HCT116 (cell line): ENCODE data around the gene MAF. TPM values are rescaled to one million over a fixed set of nuclear protein-coding genes. Genes with fewer than 3 reads are reported as not detected.

ENCODE experiments used
- ATAC-seq: fragments of 200-7000 bp; cut with Tn5 transposase; 2 replicates; pipeline ENCODE4 v1.9.1; 2020; ENCODE audit warnings: mild to moderate bottlenecking, moderate library complexity
- BruUV-seq: library from RNA; stranded (reverse); fragments of 400-500 nt; replicated peaks from 2 replicates; lab custom pipeline; 2021; lab: Mats Ljungman, UMichigan
- CTCF ChIA-PET: fragments of 300-600 bp; sonication (Branson Sonifier 250); formaldehyde crosslinking; loops from one replicate; lab custom pipeline; 2021; ENCODE audit warnings: antibody characterized with exemption; lab: Charles Lee
- POLR2A ChIA-PET: fragments of 300-600, 350-600 bp; sonication (Branson Sonifier 250); formaldehyde crosslinking; loops from one replicate; lab custom pipeline; 2021; ENCODE audit warnings: antibody characterized with exemption; lab: Charles Lee
- RAD21 ChIA-PET, 2 experiments: fragments of 300-600 bp; sonication (Branson Sonifier 250); formaldehyde crosslinking; loops; one replicate each; lab custom pipeline; 2023; ENCODE audit warnings: low total read pairs in 2 of 2; ENCODE audit not compliant: uncharacterized antibody in 2 of 2, unreplicated experiment in 2 of 2, low non-redundant PET in 1 of 2; lab: Charles Lee
- DNase-seq: peaks from one replicate; pipeline ENCODE4 v3.0.0-alpha.2; 2010; ENCODE audit warnings: low read depth, low spot score
- H2AFZ ChIP-seq: fragments of 200-600 bp; shearing (Covaris generic), sonication (generic); 2 replicates; pipeline ENCODE4 v1.6.1; 2017; ENCODE audit warnings: low read depth, mixed run types, mixed read lengths, antibody characterized with exemption, low read length; ENCODE audit not compliant: poor library complexity, severe bottlenecking
- H3K27ac ChIP-seq: 2 replicates; pipeline ENCODE4 v1.5.1; 2012; ENCODE audit warnings: low read depth, low read length
- H3K27me3 ChIP-seq: fragments of 200-600 bp; sonication (generic); 2 replicates; pipeline ENCODE4 v1.6.1; 2016; ENCODE audit warnings: mixed run types, low read length, mixed read lengths; ENCODE audit not compliant: insufficient read depth
- H3K36me3 ChIP-seq, 2 experiments: fragments of 200-500 bp in 1 of 2; fragments of 200-600 bp in 1 of 2; sonication (Bioruptor generic) in 1 of 2; sonication (generic) in 1 of 2; 2 replicates each; pipeline versions ENCODE4 v1.5.1 to v1.6.1; 2014 to 2016; ENCODE audit warnings: low read length in 2 of 2, inconsistent platforms in 1 of 2, mixed read lengths in 1 of 2, mixed run types in 1 of 2; ENCODE audit not compliant: insufficient read depth in 2 of 2, control insufficient read depth in 1 of 2
- H3K4me1 ChIP-seq, 2 experiments: fragments of 200-600 bp in 1 of 2; sonication (generic) in 1 of 2; 2 replicates each; pipeline versions ENCODE4 v1.5.1 to v1.6.1; 2012 to 2017; ENCODE audit warnings: low read length in 2 of 2, inconsistent platforms in 1 of 2, mild to moderate bottlenecking in 1 of 2, mixed read lengths in 1 of 2, mixed run types in 1 of 2, moderate library complexity in 1 of 2; ENCODE audit not compliant: insufficient read depth in 2 of 2, control insufficient read depth in 1 of 2
- H3K4me2 ChIP-seq: fragments of 200-600 bp; sonication (generic); 2 replicates; pipeline ENCODE4 v1.6.1; 2017; ENCODE audit warnings: mixed run types, low read length, mixed read lengths
- H3K4me3 ChIP-seq, 2 experiments: fragments of 200-600 bp in 1 of 2; sonication (generic) in 1 of 2; replicated peaks in 1 of 2; 2 replicates each; pipeline ENCODE4 v1.5.1; 2011 to 2016; ENCODE audit warnings: low read length in 2 of 2, control low read depth in 1 of 2, low read depth in 1 of 2, mild to moderate bottlenecking in 1 of 2, mixed read lengths in 1 of 2, mixed run types in 1 of 2
- H3K79me2 ChIP-seq: fragments of 200-600 bp; sonication (generic); 2 replicates; pipeline ENCODE4 v1.6.1; 2017; ENCODE audit warnings: mild to moderate bottlenecking, mixed run types, low read length, moderate library complexity, mixed read lengths; ENCODE audit not compliant: insufficient read depth
- H3K9ac ChIP-seq: fragments of 200-600 bp; sonication (generic); 2 replicates; pipeline ENCODE4 v1.6.1; 2016; ENCODE audit warnings: low read length, mixed read lengths
- H3K9me2 ChIP-seq: fragments of 200-600 bp; sonication (generic), shearing (Covaris generic); 2 replicates; pipeline ENCODE4 v1.6.1; 2017; ENCODE audit warnings: mixed run types, mild to moderate bottlenecking, moderate library complexity; ENCODE audit not compliant: insufficient read depth
- H3K9me3 ChIP-seq, 2 experiments: fragments of 200-500 bp in 1 of 2; fragments of 200-600 bp in 1 of 2; sonication (Bioruptor generic) in 1 of 2; sonication (generic) in 1 of 2; 2 replicates each; pipeline ENCODE4 v1.6.1; 2014 to 2017; ENCODE audit warnings: low read length in 2 of 2, mixed read lengths in 2 of 2, inconsistent platforms in 1 of 2, low read depth in 1 of 2, mild to moderate bottlenecking in 1 of 2, mixed run types in 1 of 2, moderate library complexity in 1 of 2; ENCODE audit not compliant: control insufficient read depth in 1 of 2, insufficient read depth in 1 of 2
- H4K20me1 ChIP-seq: fragments of 200-600 bp; sonication (generic), shearing (Covaris generic); 2 replicates; pipeline ENCODE4 v1.6.1; 2017; ENCODE audit warnings: mixed run types, mild to moderate bottlenecking, moderate library complexity; ENCODE audit not compliant: insufficient read depth
- CBX3 ChIP-seq: IDR thresholded peaks from 2 replicates; pipeline ENCODE4 v1.6.1; 2012; ENCODE audit warnings: low read depth
- CEBPB ChIP-seq: IDR thresholded peaks from 2 replicates; pipeline ENCODE4 v1.6.1; 2012; ENCODE audit warnings: low read depth
- EZH2phosphoT487 ChIP-seq: fragments of 200-600 bp; IDR thresholded peaks from 2 replicates; pipeline ENCODE4 v1.6.1; 2018; ENCODE audit warnings: antibody characterized with exemption, borderline replicate concordance
- RAD21 ChIP-seq: IDR thresholded peaks from 2 replicates; pipeline ENCODE4 v1.6.1; 2012; ENCODE audit warnings: low read depth, mild to moderate bottlenecking
- SIN3A ChIP-seq: IDR thresholded peaks from 2 replicates; pipeline ENCODE4 v1.6.1; 2012; ENCODE audit warnings: low read depth
- SP1 ChIP-seq: IDR thresholded peaks from 2 replicates; pipeline ENCODE4 v1.6.1; 2012; ENCODE audit warnings: low read depth
- SRF ChIP-seq: IDR thresholded peaks from 2 replicates; pipeline ENCODE4 v1.6.1; 2012; ENCODE audit warnings: low read depth
- TCF7L2 ChIP-seq: IDR thresholded peaks from 2 replicates; pipeline ENCODE4 v1.7.0; 2011; ENCODE audit warnings: borderline replicate concordance, inconsistent platforms; ENCODE audit not compliant: insufficient read depth, insufficient read length; ENCODE audit errors: extremely low read depth
- YY1 ChIP-seq: IDR thresholded peaks from 2 replicates; pipeline ENCODE4 v1.6.1; 2011; ENCODE audit warnings: low read length, low read depth, moderate library complexity, mild to moderate bottlenecking; ENCODE audit not compliant: insufficient replicate concordance; ENCODE audit errors: extremely low read depth
- ZFX ChIP-seq: fragments of 450-650 bp; IDR thresholded peaks from 2 replicates; pipeline ENCODE4 v1.6.1; 2017
- intact Hi-C: fragments of 100-400 bp; cut with micrococcal nuclease; formaldehyde crosslinking; loops from 2 replicates; pipeline ENCODE4 v1.10.0; 2022
- total RNA-seq: library from RNA; stranded (reverse); gene quantifications from one replicate; pipeline ENCODE4 v1.2.1, GENCODE V29; 2021; ENCODE audit not compliant: unreplicated experiment
- TF ChIP-seq, protein P1 (sequence below): IDR thresholded peaks from 2 replicates; pipeline ENCODE4 v1.6.1; 2011; ENCODE audit warnings: mild to moderate bottlenecking, low read length, moderate library complexity; ENCODE audit not compliant: insufficient replicate concordance; ENCODE audit errors: extremely low read depth
- TF ChIP-seq, protein P2 (sequence below): IDR thresholded peaks from 2 replicates; pipeline ENCODE4 v1.6.1; 2012

Gene MAF
- total RNA-seq, 1 experiment from 2014 or later: 0.27 TPM

DNA sequence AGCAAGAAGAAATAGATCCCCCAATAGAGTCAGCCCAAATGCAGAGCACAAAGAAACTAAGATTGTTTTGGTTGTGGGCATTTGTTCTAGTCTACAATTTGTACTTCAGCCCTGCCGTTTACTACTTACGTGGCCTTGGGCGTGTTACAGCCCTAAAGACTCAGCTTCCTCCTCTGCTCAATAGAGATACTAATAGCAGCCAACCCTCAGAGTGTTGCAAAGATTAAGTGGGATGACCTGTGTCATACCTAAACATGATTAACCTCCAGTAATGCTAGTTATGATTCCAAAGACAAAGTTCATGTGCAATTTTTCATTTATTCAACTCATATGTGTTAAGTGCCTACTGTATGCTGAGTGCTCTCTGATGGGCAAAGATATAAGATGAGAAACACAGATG, 43.1 kb downstream of the MAF start:
- Histone ChIP-seq H3K79me2 (no peaks in the 10 kb centered on the region), H3K4me1 (no peaks in the 10 kb centered on the region), H3K9me2 (no peaks in the 10 kb centered on the region), H3K4me2 (no peak overlapping the region), H3K36me3 (no peaks in the 10 kb centered on the region), H2AFZ (no peak overlapping the region), H4K20me1 (no peaks in the 10 kb centered on the region), H3K27ac (no peak overlapping the region), H3K4me3 (no peak overlapping the region), H3K9ac (no peak overlapping the region)
- no peak for DNase-seq
- intact Hi-C loops: no loop called here
- no TSS peak for BruUV-seq
- TF ChIP-seq SP1 (no peak), TCF7L2 (no peak), CBX3 (no peak)
- TF ChIP-seq, protein P1, sequence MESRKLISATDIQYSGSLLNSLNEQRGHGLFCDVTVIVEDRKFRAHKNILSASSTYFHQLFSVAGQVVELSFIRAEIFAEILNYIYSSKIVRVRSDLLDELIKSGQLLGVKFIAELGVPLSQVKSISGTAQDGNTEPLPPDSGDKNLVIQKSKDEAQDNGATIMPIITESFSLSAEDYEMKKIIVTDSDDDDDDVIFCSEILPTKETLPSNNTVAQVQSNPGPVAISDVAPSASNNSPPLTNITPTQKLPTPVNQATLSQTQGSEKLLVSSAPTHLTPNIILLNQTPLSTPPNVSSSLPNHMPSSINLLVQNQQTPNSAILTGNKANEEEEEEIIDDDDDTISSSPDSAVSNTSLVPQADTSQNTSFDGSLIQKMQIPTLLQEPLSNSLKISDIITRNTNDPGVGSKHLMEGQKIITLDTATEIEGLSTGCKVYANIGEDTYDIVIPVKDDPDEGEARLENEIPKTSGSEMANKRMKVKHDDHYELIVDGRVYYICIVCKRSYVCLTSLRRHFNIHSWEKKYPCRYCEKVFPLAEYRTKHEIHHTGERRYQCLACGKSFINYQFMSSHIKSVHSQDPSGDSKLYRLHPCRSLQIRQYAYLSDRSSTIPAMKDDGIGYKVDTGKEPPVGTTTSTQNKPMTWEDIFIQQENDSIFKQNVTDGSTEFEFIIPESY: no peak
- TF ChIP-seq, all 23 proteins: peak for 0
- Histone ChIP-seq H3K27me3 (no peaks in the 10 kb centered on the region), H3K9me3 (peaks cover 18 to 51% of the 10 kb centered on the region in 2 experiments; a peak in 2 of 4 replicates)
- RAD21 ChIA-PET: no interaction called here
- POLR2A ChIA-PET: no interaction called here
- ATAC-seq: no peak
- CTCF ChIA-PET: no interaction called here

DNA sequence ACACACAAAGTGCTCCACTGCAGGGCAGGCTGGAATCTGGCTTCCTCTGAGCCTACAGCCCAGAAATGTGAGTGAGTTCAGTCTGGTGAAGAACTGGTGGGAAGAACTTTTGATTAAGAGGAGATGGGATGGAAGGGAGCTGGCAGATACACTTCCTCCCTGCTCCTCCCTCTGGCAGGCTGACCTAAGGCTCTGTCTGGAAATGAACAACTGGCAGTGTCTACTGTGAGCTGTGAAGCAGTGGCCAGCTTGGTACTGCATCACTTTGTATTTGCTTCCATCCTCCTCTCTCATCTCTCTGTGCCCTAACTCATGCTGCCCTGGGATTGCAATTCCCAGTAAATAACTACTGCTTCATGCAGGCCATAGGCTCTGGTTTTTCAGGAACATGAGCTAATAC, 45.6 kb downstream of the MAF start:
- POLR2A ChIA-PET: no interaction called here
- no peak overlapping the region for H3K4me2 ChIP-seq
- no peaks in the 10 kb centered on the region for H4K20me1 ChIP-seq
- no TSS peak for BruUV-seq
- ATAC-seq: no peak
- no peak overlapping the region for H3K27ac ChIP-seq
- H3K36me3 ChIP-seq: no peaks in the 10 kb centered on the region
- H3K4me3 ChIP-seq: no peak overlapping the region
- no peak overlapping the region for H3K9ac ChIP-seq
- H3K4me1 ChIP-seq: no peaks in the 10 kb centered on the region
- no peak overlapping the region for H2AFZ ChIP-seq
- peaks cover 28 to 62% of the 10 kb centered on the region in 2 experiments; a peak in 2 of 4 replicates for H3K9me3 ChIP-seq
- H3K27me3 ChIP-seq: no peaks in the 10 kb centered on the region
- CTCF ChIA-PET: no interaction called here
- intact Hi-C loops: no loop called here
- H3K79me2 ChIP-seq: no peaks in the 10 kb centered on the region
- RAD21 ChIA-PET: no interaction called here
- no peak for DNase-seq
- H3K9me2 ChIP-seq: no peaks in the 10 kb centered on the region
- TF ChIP-seq YY1 (no peak), CEBPB (no peak), RAD21 (no peak), SP1 (no peak), SRF (no peak), ZFX (no peak), EZH2phosphoT487 (no peak), SIN3A (no peak)
- TF ChIP-seq, protein P2, sequence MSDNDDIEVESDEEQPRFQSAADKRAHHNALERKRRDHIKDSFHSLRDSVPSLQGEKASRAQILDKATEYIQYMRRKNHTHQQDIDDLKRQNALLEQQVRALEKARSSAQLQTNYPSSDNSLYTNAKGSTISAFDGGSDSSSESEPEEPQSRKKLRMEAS: no peak
- TF ChIP-seq, protein P1: no peak
